Measurements from ENCODE around the gene ERGIC2.

DNA sequence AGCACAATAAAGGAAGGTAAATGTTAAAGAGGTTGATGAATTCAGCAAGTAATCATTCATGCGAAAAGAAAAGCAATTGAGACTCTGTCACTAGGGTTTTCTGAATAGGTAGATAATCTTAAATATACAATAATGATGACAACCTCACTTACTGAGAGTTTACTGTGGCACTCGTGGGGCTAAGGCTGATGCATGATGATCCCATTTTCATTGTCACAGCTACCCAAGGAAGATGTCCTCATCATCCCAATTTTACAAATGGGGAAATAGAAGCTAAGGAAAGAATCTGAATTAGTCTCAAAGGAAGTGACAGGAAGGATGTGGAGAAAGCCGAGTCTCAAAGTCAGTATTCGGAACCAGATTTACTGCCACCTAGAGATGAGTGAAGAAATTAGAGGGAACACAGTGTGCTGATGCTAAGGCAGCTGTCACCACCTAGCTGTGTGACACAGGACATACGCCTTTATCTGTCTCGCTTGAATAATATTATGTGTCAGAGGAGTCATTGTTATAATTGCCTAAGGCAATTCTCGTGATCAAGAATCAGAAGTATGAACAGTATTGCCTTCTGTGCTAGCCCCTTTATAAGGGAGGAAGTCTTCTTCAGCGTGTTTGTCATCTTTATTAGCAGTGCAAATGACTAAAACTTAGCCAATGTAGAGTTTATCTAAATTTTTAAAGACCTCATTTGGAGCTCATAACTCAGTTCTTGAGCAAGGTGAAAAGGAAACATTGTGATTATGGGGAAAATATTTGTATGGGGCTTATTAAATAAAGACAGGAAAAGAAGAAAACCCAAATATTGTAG lies 63.2 kb downstream of the ERGIC2 start:
- no peak for TF ChIP-seq TCF4 (CRISPR knock-in tag; IDR thresholded peaks at IDR 0.05; ENCODE audit: borderline replicate concordance)
- no peak for TF ChIP-seq ZNF8 (CRISPR knock-in tag; IDR thresholded peaks at IDR 0.05)
- no peak for TF ChIP-seq SNAI2 (CRISPR knock-in tag; IDR thresholded peaks at IDR 0.05)
